NOMO-1 (cell line): ENCODE results near the gene CRYGC.

Experiments
- DNase-seq, 2 experiments: peaks; one replicate each; lab custom pipeline; 2025; ENCODE audit not compliant: unreplicated experiment in 2 of 2; lab: John Stamatoyannopoulos, UW

The CRYGC gene, protein sequence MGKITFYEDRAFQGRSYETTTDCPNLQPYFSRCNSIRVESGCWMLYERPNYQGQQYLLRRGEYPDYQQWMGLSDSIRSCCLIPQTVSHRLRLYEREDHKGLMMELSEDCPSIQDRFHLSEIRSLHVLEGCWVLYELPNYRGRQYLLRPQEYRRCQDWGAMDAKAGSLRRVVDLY

DNA sequence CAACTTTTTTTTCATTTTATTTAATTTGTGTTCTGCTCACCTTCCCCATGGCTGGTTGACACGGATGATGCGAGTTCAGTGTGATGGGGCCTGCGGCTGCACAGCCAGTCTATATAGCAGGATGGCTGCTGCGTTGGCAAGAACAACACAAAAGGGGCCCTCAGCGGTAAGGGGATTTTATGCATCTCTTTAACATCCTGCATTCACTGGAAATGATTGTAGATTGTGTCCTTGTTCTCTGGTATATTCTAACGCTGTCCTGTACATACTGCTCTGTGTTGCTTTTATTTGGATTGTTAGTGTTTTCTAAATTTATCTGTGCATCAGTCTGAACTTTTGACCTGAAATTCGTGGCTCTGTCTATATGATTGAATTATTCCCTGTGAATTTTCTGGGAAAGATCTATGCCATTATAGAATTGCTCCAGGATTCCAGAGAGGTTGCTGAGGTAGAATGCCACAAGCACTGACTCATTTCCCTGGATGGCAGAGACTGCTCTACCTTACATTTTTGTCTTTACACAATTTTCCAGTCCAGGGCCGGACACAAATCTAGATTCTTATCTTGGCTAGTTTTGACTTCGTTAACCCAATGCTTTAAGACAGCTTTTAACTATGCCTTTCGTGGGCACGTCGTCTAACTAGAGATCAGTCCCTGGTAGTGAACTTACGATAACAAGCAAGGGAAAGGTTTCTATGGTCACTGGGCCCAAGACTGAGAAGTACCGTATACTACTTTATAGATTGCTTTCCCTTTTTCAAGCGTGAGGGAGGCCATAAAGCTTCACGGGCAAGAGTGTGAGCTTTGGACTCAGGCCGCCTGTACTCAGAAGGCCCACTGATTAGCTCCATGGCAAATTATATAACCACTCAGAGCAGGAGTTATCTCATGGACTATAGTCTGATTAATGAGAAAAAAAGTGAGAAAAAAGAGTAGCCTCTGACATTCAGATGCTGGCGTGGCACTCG is at the start of gene CRYGC:
Gene CRYGC (minus strand): TSS at position 85 of the 968 bp plus-strand sequence. CDS start 36 bp downstream, at position 49.
- no peak for DNase-seq

DNA sequence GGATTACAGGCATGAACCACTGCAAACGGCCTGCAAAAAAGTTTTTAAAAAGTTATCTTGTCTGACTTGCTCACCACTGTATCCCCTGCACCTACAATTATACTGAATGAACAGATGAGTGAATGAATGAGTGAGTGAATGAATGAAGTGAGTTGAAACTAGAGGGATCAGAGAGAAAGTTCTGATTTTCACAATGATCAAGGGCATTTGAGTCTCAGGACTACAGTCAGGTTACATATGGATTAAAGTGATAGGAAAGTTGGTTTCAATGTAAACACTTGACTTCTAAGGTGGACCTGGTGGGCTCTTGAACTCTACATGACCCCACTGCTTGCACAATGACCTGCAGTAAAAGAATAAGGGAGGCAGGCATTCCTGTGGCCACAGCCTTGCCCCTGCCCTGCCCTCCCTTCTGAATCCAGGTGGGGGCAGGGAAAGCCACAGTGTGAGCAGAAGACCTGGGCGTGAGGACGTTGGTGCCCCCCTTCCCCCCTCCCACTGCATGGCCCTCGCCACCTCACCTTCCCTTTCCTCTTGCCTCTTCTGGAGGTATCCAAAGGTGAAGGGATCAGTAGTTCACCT is 49.5 kb upstream of the CRYGC start:
- no peak for DNase-seq

DNA sequence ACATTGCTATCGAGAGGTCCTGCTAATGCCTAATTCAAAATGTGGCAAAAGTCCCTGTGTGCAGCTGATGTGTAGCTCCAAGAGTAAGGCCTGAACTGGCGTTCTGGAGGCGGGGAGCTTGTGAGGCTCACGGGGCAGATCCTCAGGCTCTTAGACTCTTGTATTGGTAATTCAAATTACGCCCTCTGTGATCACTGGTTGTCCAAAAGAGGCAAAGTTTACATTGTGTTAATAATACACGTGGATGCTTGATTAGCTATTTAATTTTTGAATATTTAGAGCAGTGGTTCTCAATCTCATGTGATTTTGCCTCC is 46.2 kb upstream of the CRYGC start:
- no peak for DNase-seq

DNA sequence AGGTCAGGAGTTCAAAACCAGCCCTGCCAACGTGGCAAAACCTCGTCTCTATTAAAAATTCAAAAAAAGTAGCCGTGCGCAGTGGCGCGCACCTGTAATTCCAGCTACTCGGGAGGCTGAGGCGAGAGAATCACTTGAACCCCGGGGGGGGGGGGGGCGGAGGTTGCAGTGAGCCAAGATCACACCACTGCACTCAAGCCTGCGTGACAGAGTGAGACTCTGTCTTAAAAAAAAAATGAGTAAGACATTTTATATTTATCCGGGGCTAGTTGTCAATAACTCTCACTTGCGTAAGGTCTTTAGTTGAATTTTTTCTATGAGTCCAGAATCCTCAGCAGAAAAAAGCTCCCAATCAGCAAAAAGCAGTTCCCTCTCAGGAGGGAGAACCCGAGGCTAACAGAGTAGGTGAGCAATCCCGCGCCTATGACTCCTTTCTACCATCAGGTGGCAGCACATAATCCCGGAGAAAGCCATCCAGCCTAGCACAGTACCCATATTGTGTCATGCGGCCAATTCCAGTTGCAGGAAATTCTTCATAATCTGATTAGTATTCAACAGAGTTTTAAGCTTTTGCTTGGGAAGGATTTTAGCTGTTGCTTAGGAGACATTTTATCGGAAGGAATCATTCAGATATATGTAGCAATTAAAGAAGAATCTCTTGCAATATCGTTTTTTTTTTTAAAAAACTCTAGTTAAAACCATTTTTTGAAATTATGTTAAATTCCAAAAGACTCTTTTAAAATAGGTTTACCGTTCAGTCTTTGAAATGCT is 45.6 kb upstream of the CRYGC start:
- peak; percentile 70 to 82 for DNase-seq

DNA sequence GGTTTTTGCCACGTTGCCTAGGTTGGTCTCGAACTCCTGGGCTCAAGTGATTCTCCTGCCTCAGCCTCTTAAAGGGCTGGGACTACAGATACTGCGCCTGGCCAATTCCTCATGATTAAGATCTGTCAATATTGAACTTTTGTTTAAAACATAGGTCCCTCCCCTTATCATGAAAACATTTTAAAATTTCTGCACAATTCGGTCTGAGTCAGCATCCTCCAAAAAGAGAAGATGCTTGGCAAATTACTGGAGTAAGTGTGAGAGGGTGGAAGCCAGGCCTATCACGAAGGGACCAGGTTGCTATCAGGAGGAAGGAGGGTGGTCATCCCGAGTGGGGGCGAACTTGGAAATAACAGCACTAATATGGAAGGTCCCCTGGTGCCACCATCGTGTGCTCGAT is 44.5 kb upstream of the CRYGC start:
- no peak for DNase-seq

DNA sequence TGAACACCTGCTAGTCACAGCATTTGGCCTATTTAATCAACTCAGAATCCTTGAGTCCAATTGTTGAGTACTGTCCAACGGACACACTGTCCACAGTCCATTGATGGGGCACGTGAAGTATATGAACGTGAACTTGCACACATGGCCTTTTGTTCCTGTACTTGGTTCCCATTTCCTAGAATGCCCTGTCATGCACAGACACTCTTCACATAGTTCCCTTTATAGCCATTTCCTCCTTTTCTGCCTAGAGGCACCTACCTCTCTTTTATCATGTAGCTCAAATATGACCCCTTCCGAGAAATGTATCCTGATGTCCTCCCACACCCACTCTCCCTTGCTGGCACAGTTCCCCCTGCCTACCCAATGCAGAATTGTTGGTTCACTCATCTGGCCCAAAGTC is 42.5 kb upstream of the CRYGC start:
- peak; percentile 71 to 88 for DNase-seq

DNA sequence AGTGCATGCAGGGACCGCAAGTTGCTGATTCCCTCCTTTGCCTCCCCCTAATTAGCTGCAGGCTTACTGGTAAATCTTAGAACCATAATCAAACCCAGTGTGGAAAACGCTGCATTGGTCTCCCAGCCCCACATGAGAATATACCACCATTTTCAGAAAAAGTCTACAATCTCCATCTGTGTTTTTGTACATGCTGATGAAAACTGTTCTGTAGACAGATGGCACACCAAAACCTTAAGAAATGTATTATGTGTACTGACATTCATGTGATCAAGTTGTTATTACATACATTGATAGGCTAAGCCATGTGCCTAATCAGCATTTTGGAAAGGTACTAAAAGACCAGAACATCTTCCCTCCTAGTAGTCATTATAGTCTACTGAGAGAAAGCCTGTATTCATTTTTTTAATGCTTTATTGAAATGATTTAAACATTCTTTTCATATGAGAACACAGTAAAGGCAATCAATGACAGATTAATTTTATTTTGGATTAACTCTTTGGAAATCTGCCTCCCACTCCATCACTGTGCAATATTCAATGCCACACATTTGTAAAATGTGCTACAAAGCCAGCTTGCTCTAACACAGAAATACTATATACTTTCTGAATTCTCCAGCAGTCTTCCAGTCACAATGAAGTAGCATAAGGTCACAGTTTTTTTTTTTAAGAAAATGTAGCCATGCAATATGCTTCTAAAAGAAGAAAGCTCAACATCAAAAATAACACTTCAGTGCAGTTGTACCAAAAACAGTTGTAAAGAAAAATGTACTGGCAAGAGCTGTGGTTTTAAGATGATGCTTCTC is 35.5 kb upstream of the CRYGC start:
- no peak for DNase-seq

DNA sequence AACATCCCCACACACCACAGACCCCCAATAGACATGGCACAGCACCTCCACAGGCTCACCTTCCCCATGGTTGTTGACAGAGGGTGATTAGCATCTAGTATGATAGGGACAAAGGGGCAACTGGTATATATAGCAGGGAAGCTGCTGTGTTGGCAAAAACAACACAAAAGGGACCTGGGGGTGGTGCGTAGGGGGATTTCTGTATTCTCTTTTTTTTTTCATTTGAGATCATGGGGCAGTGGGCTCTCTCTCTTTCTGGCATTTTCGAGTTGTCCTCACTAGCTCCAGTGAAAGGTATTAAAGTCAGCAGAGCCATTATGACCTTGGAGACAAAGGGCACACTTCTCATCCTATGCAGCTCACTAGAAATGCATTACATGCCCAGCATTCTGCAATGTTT is 33.9 kb upstream of the CRYGC start, which contains the start of gene CRYGA:
Gene CRYGA (minus strand): TSS at position 101 of the 400 bp plus-strand sequence. CDS start 33 bp downstream, at position 68.
- no peak for DNase-seq

DNA sequence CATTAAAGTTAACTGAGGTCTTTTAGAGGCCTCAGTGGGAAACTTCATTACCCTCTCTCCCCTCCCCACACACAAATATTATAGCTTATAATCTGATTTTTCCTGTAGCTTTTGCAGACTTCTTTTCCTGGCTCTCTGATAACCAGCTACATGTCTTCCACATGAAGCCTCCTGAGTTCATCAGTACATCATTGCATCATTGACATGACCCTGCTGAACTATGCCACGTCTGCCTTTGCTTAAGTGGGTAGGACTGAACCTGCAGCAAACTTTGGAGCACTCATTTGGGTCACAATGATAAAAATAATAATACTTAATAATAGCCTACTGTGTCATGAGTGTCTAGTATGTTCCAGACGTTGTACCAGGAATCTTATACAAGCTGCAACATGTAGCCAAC is 26.8 kb upstream of the CRYGC start:
- DNase-seq = no peak

DNA sequence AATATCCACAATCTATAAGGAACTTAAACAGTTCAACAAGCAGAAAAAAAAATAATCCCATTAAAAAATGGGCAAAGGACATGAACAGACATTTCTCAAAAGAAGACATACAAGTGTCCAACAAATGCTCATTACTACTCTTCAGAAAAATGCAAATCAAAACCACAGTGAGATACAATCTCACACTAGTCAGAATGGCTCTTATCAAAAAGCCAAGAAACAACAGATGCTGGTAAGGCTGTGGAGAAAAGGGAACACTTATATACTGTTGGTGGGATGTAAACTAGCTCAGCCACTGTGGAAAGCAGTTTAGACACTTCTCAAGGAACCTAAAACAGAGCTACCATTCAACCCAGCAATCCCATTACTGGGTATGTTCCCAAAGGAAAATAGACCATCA is 23.5 kb upstream of the CRYGC start:
- DNase-seq = no peak

DNA sequence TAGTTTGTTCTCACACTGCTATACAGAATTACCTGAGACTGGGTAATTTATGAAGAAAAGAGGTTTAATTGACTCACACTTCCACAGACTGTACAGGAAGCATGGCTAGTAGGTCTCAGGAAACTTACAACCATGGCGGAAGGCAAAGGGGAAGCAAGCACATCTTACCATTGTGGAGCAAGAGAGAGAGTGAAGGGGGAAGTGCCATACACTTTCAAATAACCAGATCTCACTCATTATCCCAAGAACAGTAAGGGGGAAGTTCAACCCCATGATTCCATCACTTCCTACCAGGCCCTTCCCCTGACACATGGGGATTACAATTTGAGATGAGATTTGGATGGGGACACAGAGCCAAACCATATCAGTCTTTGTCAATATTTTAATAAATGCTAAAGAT is 21.3 kb upstream of the CRYGC start:
- DNase-seq = peak in 1 of 2 experiments; percentile 21

DNA sequence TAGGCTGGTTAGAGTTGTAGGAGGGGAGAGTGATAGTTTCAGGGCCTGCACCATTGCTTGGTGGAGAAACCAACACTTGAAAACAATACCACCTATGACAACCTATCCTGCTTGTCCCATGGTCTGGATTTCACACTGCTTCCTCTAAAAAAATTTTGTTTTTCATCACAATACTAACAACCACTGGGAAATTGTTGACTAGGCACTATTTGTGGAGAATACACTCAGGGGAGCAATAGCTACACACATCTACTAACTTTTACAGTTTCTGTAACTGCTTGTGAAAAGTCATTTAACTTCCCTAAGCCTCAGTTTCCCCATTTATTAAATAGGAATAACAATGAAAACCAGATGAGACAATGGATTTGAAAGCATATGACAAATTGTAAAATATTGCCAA is 20.5 kb upstream of the CRYGC start:
- no peak for DNase-seq

DNA sequence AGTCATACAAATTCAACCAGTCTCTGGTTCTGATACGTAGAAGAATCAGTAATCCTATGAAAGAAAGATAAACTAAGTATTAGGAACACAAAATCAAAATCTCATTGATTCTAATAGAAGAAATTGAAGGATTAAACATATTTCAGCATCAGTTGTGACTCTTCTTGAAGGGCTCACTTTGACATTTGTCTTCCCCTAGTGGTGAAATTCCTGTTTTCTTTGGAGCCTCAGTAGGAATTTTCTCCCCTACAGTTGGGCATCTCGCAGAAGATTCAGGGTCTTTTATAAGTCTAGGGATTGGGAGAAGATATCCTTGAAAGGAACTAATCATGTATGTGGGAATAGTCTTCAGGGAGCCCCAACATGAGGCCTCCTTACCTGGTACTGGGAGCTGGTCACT is 19.2 kb upstream of the CRYGC start:
- no peak for DNase-seq

DNA sequence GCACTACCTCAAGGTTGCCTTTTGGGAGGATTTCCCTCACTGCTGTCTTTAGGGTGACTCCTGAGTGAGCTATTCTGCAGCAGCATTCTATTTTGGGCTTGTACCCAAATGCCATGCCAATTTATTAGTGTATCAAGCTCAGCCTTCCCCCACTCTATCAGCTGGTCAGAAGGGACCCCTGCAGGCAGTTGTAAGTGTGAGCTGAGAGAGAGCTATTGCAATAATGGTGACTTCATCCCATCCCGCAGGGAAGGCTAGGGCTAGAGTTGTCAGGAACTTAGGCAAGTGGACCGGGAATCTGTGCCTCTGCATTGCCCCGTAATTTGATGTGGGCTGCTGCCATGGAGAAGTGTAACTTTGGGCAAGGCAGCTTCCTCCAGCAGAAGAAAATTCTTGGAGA is 18.1 kb upstream of the CRYGC start:
- no peak for DNase-seq

DNA sequence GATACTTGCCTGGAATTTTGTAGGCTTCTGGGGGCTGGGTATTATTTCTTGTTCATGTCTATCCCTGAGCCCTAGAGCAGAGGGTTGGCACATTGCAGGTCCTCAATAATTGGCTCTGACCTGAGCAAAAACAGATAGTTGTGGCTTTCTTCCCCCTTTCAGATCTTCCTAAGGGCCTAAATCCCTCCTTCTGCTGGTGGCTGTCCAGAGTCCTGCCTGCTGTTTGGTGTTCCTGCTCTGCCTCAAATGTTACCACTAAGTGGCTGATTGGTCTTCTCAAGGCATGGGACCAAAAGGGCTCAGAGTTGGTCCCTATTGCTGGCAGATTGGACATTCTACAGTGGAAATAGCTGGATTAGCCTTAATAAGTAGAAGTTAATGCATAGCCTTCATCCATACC is 17.4 kb upstream of the CRYGC start:
- DNase-seq = no peak

DNA sequence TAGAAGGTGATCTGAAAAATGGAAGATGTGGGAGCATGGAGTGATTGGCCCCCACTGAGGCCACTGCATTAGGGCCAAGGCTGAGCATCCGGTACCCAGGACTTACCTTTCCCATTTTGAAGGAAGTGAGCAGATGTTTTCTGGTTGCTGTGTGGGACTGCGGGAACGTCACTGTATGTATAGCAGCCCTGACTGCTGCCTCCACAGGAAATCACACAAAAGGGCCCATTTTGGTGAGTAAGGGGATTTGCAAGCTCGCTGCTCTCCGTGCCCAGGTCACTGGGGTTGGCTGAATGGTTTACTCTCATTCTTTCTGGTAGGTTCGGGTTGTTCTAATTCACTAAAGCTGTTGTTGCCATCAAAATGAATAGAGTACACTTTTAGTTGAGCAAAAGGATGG is 16.4 kb upstream of the CRYGC start, which contains the start of gene CRYGB:
Gene CRYGB (minus strand): TSS at position 153 of the 400 bp plus-strand sequence. CDS start 38 bp downstream, at position 115.
- no peak for DNase-seq

DNA sequence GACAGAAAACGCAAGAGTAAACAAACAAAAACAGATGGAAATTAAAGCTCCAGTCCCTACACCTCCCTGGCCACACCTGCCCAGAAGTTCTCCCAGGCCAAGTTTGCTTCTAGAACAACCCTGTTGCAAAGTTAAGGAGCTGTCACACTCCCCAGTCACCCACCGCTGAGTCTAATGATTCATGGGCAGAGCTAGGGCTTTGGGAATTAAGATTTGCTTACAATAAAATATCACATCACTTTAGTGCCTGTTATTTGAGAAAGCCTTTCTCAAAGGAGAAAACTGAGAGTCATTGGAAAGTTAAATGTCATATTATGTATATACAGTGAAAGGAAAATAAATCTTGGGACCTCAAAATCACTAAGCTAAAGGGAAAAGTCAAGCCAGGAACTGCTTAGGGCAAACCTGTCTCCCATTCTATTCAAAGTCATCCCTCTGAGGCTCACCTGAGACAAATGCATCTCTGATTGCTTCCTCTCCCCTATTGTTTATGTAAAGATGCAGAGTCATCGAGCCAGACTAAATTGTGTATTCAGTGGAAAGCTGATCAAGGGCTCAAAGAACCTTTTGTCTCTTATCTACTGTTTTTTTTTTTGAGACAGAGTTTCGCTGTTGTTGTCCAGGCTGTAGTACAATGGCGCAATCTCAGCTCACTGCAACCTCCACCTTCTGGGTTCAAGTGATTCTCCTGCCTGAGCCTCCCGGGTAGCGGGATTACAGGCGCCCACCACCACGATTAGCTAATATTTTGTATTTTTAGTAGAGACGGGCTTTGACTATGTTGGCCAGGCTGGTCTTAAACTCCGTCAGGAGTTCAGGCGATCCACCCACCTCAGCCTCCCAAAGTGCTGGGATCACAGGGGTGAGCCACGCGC is 13.5 kb upstream of the CRYGC start:
- no peak for DNase-seq

DNA sequence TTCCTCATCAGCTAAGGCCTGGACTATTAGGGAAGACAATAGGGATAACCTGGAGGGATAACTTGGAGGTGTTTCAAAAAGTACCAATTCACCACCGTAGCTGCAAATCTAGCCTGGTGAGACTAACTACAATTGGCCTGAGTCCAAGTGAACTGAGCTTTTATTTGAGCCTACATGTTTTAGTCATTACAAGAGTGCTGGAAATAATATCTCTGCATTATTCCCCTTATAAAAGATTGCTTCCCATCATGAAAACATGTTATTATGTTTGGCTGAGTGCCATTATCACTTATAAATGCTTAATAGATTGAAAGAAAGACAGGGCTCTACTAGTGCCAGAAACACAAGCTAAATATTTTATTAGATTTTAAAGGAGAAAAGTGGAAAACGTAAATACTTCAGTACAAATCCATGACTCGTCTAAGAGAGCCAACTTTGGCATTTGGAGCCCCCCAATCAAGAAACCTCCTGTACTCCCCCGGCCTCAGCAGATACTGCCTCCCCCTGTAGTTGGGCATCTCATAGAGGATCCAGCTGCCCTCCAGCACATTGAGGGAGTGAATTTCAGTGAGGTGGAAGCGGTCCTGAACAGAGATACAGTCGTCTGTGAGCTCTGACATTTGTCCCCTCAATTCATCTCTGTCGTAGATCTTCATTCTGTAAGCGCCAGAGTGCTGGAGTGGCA is 12.8 kb upstream of the CRYGC start:
- DNase-seq = no peak

DNA sequence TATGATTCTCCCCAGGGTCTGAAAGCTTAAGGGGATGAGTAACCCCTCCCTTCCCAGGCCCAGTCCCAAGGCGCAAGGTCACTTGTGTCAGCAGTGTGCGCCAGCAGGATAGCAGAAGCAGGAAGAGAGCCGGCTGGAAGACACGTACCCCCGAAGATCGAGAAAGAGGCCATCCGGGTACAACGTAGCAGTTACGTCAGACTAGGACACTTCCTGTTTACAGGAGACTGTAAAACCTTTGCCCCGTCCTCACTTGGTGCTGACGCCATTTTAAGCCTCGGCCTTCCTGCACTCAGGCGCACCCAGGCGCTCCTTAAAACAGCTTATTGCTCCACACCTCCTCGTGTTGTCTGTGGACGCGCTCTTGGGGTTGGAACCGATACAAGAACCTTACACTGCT is 9.8 kb upstream of the CRYGC start:
- no peak for DNase-seq
